Osteocyte (in vitro differentiated cells): ENCODE results near the gene C3orf20. TPM values are rescaled to one million over a fixed set of nuclear protein-coding genes. Genes with fewer than 3 reads are reported as not detected.

Experiments
- DNase-seq: peaks from one replicate; pipeline ENCODE4 v3.0.0; 2021; ENCODE audit warnings: mixed read lengths; ENCODE audit not compliant: unreplicated experiment; ENCODE audit errors: extremely low spot score
- H3K27ac Mint-ChIP-seq: one replicate; pipeline ENCODE4 v1.8.0; 2021; ENCODE audit warnings: mild to moderate bottlenecking, mixed read lengths; ENCODE audit not compliant: unreplicated experiment
- H3K27me3 Mint-ChIP-seq: one replicate; pipeline ENCODE4 v1.8.0; 2021; ENCODE audit warnings: mixed read lengths; ENCODE audit not compliant: unreplicated experiment
- H3K36me3 Mint-ChIP-seq: one replicate; pipeline ENCODE4 v1.8.0; 2021; ENCODE audit warnings: mixed read lengths; ENCODE audit not compliant: unreplicated experiment
- H3K4me1 Mint-ChIP-seq: one replicate; pipeline ENCODE4 v1.8.0; 2021; ENCODE audit warnings: mixed read lengths; ENCODE audit not compliant: unreplicated experiment
- H3K4me3 Mint-ChIP-seq: one replicate; pipeline ENCODE4 v1.8.0; 2021; ENCODE audit warnings: mild to moderate bottlenecking, moderate library complexity, mixed read lengths; ENCODE audit not compliant: unreplicated experiment
- H3K9me3 Mint-ChIP-seq: one replicate; pipeline ENCODE4 v1.8.0; 2021; ENCODE audit warnings: mixed read lengths; ENCODE audit not compliant: unreplicated experiment
- total RNA-seq: library from RNA; stranded (reverse); gene quantifications from 2 replicates; pipeline ENCODE4 v1.2.1, GENCODE V29; 2021
- TF ChIP-seq, protein P1 (sequence below): fragments of 200-600 bp; sonication (generic); IDR thresholded peaks from 2 replicates; pipeline ENCODE4 v1.5.0; 2021; ENCODE audit warnings: antibody characterized with exemption, mild to moderate bottlenecking, moderate library complexity

Gene C3orf20
- total RNA-seq, 1 donor from 2014 or later, result not detected

DNA sequence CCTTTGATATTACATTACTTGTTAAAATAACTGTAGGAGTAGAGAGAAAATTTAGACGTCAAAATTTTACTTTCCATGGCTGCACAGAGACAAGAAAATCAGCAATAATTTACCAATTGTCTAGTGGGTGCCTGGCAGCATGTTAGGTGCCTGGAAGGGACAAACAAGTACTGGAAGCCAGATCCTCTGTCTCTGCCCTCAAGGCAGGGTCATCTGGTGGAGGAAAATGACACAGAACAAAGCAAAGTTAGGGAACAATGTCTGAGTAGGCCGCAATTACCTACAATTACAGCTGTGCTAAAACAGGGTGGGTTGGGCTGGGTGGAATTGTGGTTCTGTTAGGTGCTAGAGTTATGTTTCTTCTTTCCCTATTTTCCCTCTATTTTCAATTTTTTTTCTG lies 16.0 kb upstream of the C3orf20 start:
- DNase-seq, result no peak
- no peak overlapping the region for H3K4me3 Mint-ChIP-seq
- no peak overlapping the region for H3K27ac Mint-ChIP-seq
- H3K27me3 Mint-ChIP-seq, result no peaks in the 10 kb centered on the region
- TF ChIP-seq, protein P1, sequence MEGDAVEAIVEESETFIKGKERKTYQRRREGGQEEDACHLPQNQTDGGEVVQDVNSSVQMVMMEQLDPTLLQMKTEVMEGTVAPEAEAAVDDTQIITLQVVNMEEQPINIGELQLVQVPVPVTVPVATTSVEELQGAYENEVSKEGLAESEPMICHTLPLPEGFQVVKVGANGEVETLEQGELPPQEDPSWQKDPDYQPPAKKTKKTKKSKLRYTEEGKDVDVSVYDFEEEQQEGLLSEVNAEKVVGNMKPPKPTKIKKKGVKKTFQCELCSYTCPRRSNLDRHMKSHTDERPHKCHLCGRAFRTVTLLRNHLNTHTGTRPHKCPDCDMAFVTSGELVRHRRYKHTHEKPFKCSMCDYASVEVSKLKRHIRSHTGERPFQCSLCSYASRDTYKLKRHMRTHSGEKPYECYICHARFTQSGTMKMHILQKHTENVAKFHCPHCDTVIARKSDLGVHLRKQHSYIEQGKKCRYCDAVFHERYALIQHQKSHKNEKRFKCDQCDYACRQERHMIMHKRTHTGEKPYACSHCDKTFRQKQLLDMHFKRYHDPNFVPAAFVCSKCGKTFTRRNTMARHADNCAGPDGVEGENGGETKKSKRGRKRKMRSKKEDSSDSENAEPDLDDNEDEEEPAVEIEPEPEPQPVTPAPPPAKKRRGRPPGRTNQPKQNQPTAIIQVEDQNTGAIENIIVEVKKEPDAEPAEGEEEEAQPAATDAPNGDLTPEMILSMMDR, result no peak
- peaks cover 58% of the 10 kb centered on the region for H3K36me3 Mint-ChIP-seq
- H3K9me3 Mint-ChIP-seq, result no peaks in the 10 kb centered on the region
- peaks cover under 1% of the 10 kb centered on the region for H3K4me1 Mint-ChIP-seq

DNA sequence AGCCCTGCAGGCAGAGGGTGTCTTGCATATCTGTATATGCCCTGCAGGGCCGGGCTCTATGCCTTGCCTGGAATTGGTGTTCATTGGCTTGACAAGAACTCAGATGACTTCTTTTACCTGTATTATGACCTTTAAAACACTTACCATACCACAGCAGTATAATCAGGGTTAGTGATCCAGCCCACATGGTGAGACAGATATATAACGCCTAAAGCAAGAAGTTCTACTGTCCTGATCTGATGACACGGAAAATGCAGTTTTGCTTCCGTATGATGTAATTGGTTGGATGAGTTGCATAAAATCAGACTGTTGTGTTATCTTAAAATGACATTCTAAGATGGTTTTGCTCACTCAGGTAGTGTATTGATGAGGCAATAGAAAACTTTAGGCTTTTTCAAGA lies 14.0 kb upstream of the C3orf20 start:
- H3K9me3 Mint-ChIP-seq, result no peaks in the 10 kb centered on the region
- no peak overlapping the region for H3K4me3 Mint-ChIP-seq
- no peak overlapping the region for H3K27ac Mint-ChIP-seq
- H3K4me1 Mint-ChIP-seq, result no peaks in the 10 kb centered on the region
- TF ChIP-seq, protein P1, result no peak
- H3K36me3 Mint-ChIP-seq, result peaks cover 65% of the 10 kb centered on the region
- no peak for DNase-seq
- no peaks in the 10 kb centered on the region for H3K27me3 Mint-ChIP-seq

DNA sequence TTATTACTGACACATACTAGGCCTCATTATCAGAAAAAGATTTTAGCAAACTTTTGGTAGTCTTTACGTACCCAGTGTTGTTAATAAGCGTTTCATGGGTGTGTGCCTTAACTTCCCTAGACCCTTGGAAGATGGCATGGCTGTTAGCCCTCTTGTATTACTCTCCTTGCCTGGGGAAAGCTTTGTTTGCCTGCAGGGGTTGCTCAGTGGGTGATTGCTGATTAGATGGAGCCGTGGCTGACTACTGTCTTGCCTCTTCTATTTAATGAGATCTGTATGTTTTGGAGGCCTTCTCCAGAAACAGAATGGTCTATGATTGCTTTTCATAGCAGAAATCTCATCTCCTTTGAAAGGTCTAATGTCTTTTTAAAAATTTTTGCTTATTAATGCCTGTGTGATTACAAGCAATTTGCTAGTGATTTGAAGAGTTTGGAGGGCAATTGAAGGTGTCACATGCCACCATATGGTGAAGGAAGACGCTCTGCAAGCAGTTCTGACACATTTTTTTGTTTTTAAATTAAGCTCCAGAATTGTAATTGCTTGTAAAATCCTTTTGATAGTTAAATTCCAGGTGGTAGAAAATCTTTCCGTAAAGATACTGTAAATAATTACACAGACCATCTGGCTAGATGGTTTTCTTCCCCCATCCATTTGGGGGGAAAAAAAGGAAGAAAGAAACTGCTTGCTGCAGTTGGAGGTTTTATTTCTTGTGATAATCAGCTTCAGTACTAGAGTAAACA lies 11.4 kb upstream of the C3orf20 start:
- TF ChIP-seq, protein P1, result no peak
- no peak overlapping the region for H3K4me3 Mint-ChIP-seq
- H3K27ac Mint-ChIP-seq, result no peak overlapping the region
- no peaks in the 10 kb centered on the region for H3K27me3 Mint-ChIP-seq
- no peaks in the 10 kb centered on the region for H3K4me1 Mint-ChIP-seq
- H3K9me3 Mint-ChIP-seq, result no peaks in the 10 kb centered on the region
- H3K36me3 Mint-ChIP-seq, result peaks cover 64% of the 10 kb centered on the region
- no peak for DNase-seq

DNA sequence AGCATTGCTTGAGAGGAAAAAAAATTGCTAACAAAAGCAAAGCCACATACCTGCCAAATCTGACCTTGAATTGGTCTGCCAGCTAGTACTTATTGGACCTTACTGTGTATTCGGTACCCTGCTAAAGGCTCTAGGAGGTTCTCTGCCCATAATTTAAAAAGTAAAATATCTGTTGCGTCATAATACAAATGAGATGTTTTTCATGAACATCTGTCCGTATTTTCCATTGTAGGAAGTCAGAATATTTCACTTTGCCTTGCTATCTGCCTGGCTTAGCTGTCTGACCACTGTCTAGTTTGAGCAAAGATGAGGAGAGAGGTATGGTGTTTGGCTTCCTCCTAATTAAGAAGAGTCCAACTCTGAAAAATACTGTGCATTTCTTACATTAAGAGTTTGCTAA lies 10.8 kb upstream of the C3orf20 start:
- TF ChIP-seq, protein P1, result no peak
- H3K9me3 Mint-ChIP-seq, result no peaks in the 10 kb centered on the region
- no peak overlapping the region for H3K4me3 Mint-ChIP-seq
- H3K4me1 Mint-ChIP-seq, result no peaks in the 10 kb centered on the region
- no peak overlapping the region for H3K27ac Mint-ChIP-seq
- H3K36me3 Mint-ChIP-seq, result peaks cover 59% of the 10 kb centered on the region
- no peaks in the 10 kb centered on the region for H3K27me3 Mint-ChIP-seq
- no peak for DNase-seq

DNA sequence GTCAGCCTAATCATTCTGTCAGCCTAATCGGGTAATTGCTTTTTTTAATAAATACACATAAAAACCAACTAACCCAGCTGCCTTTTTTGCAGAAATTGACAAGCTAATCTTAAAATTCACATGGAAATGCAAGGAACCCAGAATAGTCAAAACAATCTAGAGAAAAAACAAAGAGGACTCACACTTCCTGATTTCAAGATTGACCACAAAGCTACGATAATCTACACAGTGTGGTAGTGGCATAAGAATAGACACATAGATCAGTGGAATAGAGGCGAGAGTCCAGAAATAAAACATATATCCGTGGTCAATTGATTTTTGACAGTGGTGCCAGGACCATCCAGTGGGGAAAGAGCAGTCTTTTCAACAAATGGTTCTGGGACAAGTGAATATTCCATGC lies 2.4 kb upstream of the C3orf20 start:
- H3K27ac Mint-ChIP-seq, result no peak overlapping the region
- H3K4me3 Mint-ChIP-seq, result no peak overlapping the region
- no peaks in the 10 kb centered on the region for H3K9me3 Mint-ChIP-seq
- no peaks in the 10 kb centered on the region for H3K27me3 Mint-ChIP-seq
- DNase-seq, result no peak
- no peaks in the 10 kb centered on the region for H3K4me1 Mint-ChIP-seq
- TF ChIP-seq, protein P1, result no peak
- peaks cover 28% of the 10 kb centered on the region for H3K36me3 Mint-ChIP-seq
